GM11168 (cell line): ENCODE measurements around the gene APELA.
"Not testable (repeated sequence)": the region's sequence is repeated elsewhere in the genome, so short reads cannot be mapped to it uniquely, and the experiment has no call there.

ENCODE experiments used
- in situ Hi-C: fragments of 300-500 bp; cut with MboI; formaldehyde crosslinking; loops from one replicate; pipeline ENCODE4 v1.12.0; 2022; ENCODE audit warnings: low sequenced_read_pairs; ENCODE audit not compliant: unreplicated experiment

APELA gene

GRCh38 chr4:164876700-164877324 lies at the start of gene APELA:
TSS of gene APELA (plus strand) at chr4:164877178. CDS start at chr4:164877332, 154 bp downstream.
- in situ Hi-C loops, result no loop called here

- in situ Hi-C loops, result no loop called here
These were observed 48.0 kb upstream of the APELA start for GRCh38 chr4:164828955-164829354.

GRCh38 chr4:164846566-164846965 lies 30.4 kb upstream of the APELA start:
- in situ Hi-C loops, result no loop called here

- in situ Hi-C loops, result no loop called here
These were observed 30.0 kb upstream of the APELA start for GRCh38 chr4:164847016-164847415.

- in situ Hi-C loops, result no loop called here
These were observed 28.9 kb upstream of the APELA start for GRCh38 chr4:164847967-164848649.

- in situ Hi-C loops, result no loop called here
These were observed 20.6 kb upstream of the APELA start for GRCh38 chr4:164856396-164856795.

- in situ Hi-C loops, result no loop called here
These were observed 10.0 kb upstream of the APELA start for GRCh38 chr4:164866817-164867490.

- in situ Hi-C loops, result no loop called here
These were observed 5.3 kb upstream of the APELA start for GRCh38 chr4:164871673-164872072.

GRCh38 chr4:164872481-164872880 lies 4.5 kb upstream of the APELA start:
- in situ Hi-C loops, result no loop called here

GRCh38 chr4:164874789-164875188 lies 2.2 kb upstream of the APELA start:
- in situ Hi-C loops, result no loop called here

- in situ Hi-C loops, result no loop called here
These were observed 3.7 kb downstream of the APELA start for GRCh38 chr4:164880489-164881262.

GRCh38 chr4:164888096-164888715 lies 11.2 kb downstream of the APELA start:
- in situ Hi-C loops, result no loop called here

GRCh38 chr4:164890691-164891090 lies 13.7 kb downstream of the APELA start:
- in situ Hi-C loops, result no loop called here

GRCh38 chr4:164892018-164892417 lies 15.0 kb downstream of the APELA start:
- in situ Hi-C loops, result no loop called here

GRCh38 chr4:164894702-164895101 lies 17.7 kb downstream of the APELA start:
- in situ Hi-C loops, result no loop called here

GRCh38 chr4:164902608-164903007 lies 25.6 kb downstream of the APELA start:
- in situ Hi-C loops, result no loop called here

GRCh38 chr4:164904336-164904735 lies 27.4 kb downstream of the APELA start:
- in situ Hi-C loops, result no loop called here

GRCh38 chr4:164904941-164905340 lies 28.0 kb downstream of the APELA start:
- in situ Hi-C loops, result no loop called here

- in situ Hi-C loops, result no loop called here
These were observed 29.4 kb downstream of the APELA start for GRCh38 chr4:164906368-164906767.

GRCh38 chr4:164913506-164913905 lies 36.5 kb downstream of the APELA start:
- in situ Hi-C loops, result not testable (repeated sequence)
